ENCODE data around the gene COL27A1.

DNA sequence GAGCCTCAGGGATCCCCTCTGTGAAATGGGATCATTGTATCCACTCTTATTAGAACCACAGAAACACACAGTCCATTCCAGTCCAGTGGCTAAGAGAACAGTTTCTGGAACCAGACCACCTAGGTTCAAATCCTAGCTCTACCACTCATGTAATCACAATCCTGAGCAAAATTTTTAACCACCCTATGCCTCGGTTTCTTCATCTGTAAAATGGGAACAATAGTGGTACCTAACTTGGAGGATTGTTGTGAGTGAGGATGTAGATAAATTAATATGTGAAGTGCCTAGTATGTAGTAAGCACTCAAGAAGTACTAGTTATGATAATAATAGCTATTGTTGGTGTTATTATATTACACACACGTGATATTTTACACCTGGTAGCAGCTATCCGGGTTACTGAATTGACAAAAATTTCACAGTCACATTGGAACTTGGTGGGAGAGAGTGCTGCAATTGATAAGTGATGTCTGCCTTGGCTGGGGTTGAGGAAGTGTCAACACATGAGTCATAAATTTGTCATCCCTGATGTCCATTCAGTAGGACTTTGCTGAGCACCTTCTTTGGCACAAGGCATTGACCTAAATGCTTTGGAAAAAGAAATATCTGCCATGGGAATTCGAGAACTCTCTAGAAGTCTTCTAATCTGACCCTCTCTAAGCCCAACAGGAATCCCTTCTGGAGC lies 68.4 kb downstream of the COL27A1 start:
- TF ChIP-seq POLR2A (IDR thresholded peaks at IDR 0.05; ENCODE audit: extremely low read depth, insufficient read length): no peak
- TF ChIP-seq CTCF (IDR thresholded peaks at IDR 0.05; ENCODE audit: low read depth, low read length): no peak
- no peak for TF ChIP-seq MYC (IDR thresholded peaks at IDR 0.05; ENCODE audit: low read depth, low read length)
- no peak for TF ChIP-seq MAX (IDR thresholded peaks at IDR 0.05; ENCODE audit: low read depth, low read length)

Measured in NB4 (cell line).